HepG2 (cell line): ENCODE results near the gene GPC4.

ENCODE experiments used
- ARID2 ChIP-seq: sonication (generic); formaldehyde crosslinking; IDR thresholded peaks from 2 replicates; pipeline ENCODE4 v1.8.1; 2022; ENCODE audit warnings: mild to moderate bottlenecking, missing genetic modification reagents, borderline replicate concordance
- EHMT2 ChIP-seq: fragments of 200-600 bp; sonication (generic); IDR thresholded peaks from 2 replicates; pipeline ENCODE4 v1.7.0; 2017; ENCODE audit warnings: antibody characterized with exemption, low read depth, low read length, borderline replicate concordance
- FOSL1 ChIP-seq: sonication (generic); formaldehyde crosslinking; IDR thresholded peaks from 2 replicates; pipeline ENCODE4 v1.9.0; 2021; ENCODE audit warnings: missing genetic modification reagents, borderline replicate concordance
- PCBP1 ChIP-seq: fragments of 200-400 bp; formaldehyde crosslinking; IDR thresholded peaks from 2 replicates; pipeline ENCODE4 v1.6.1; 2017; ENCODE audit warnings: mild to moderate bottlenecking, low read depth, low read length, borderline replicate concordance
- RFX1 ChIP-seq: fragments of 450-650 bp; IDR thresholded peaks from 2 replicates; pipeline ENCODE4 v1.6.1; 2017
- YY1 ChIP-seq: IDR thresholded peaks from 2 replicates; pipeline ENCODE4 v1.6.1; 2011; ENCODE audit warnings: low read length, low read depth, moderate library complexity, mild to moderate bottlenecking; ENCODE audit not compliant: insufficient read depth, insufficient replicate concordance
- TF ChIP-seq, protein P1 (sequence below): sonication (generic); formaldehyde crosslinking; IDR thresholded peaks from 2 replicates; pipeline ENCODE4 v1.4.0; 2020; ENCODE audit warnings: missing genetic modification reagents
- TF ChIP-seq, protein P2 (sequence below): sonication (generic); formaldehyde crosslinking; IDR thresholded peaks from 2 replicates; pipeline ENCODE4; 2020; ENCODE audit warnings: missing genetic modification reagents, mild to moderate bottlenecking, borderline replicate concordance

DNA sequence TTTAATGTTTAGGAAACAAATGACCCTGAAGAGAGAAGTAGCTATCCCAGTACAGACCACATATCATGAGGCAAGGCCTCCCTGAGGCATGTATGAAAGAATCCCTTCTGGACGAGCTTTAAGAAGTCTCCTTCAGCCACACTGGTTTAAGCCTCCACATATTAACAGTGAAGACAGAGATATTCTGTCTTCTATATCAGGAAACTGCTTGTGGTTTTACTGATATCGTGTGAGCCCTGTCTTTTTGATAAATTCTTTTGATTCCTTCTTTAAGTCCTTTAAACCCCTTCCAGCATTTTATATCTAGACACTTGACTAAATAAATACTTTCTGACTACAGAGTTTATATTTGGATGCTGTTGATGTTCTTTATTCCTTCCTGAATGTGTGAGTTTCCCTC is 45.9 kb upstream of the GPC4 start:
- no peak for TF ChIP-seq FOSL1
- no peak for TF ChIP-seq YY1
- TF ChIP-seq, protein P1, sequence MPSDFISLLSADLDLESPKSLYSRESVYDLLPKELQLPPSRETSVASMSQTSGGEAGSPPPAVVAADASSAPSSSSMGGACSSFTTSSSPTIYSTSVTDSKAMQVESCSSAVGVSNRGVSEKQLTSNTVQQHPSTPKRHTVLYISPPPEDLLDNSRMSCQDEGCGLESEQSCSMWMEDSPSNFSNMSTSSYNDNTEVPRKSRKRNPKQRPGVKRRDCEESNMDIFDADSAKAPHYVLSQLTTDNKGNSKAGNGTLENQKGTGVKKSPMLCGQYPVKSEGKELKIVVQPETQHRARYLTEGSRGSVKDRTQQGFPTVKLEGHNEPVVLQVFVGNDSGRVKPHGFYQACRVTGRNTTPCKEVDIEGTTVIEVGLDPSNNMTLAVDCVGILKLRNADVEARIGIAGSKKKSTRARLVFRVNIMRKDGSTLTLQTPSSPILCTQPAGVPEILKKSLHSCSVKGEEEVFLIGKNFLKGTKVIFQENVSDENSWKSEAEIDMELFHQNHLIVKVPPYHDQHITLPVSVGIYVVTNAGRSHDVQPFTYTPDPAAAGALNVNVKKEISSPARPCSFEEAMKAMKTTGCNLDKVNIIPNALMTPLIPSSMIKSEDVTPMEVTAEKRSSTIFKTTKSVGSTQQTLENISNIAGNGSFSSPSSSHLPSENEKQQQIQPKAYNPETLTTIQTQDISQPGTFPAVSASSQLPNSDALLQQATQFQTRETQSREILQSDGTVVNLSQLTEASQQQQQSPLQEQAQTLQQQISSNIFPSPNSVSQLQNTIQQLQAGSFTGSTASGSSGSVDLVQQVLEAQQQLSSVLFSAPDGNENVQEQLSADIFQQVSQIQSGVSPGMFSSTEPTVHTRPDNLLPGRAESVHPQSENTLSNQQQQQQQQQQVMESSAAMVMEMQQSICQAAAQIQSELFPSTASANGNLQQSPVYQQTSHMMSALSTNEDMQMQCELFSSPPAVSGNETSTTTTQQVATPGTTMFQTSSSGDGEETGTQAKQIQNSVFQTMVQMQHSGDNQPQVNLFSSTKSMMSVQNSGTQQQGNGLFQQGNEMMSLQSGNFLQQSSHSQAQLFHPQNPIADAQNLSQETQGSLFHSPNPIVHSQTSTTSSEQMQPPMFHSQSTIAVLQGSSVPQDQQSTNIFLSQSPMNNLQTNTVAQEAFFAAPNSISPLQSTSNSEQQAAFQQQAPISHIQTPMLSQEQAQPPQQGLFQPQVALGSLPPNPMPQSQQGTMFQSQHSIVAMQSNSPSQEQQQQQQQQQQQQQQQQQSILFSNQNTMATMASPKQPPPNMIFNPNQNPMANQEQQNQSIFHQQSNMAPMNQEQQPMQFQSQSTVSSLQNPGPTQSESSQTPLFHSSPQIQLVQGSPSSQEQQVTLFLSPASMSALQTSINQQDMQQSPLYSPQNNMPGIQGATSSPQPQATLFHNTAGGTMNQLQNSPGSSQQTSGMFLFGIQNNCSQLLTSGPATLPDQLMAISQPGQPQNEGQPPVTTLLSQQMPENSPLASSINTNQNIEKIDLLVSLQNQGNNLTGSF (CRISPR knock-in tag) = no peak
- TF ChIP-seq, protein P2, sequence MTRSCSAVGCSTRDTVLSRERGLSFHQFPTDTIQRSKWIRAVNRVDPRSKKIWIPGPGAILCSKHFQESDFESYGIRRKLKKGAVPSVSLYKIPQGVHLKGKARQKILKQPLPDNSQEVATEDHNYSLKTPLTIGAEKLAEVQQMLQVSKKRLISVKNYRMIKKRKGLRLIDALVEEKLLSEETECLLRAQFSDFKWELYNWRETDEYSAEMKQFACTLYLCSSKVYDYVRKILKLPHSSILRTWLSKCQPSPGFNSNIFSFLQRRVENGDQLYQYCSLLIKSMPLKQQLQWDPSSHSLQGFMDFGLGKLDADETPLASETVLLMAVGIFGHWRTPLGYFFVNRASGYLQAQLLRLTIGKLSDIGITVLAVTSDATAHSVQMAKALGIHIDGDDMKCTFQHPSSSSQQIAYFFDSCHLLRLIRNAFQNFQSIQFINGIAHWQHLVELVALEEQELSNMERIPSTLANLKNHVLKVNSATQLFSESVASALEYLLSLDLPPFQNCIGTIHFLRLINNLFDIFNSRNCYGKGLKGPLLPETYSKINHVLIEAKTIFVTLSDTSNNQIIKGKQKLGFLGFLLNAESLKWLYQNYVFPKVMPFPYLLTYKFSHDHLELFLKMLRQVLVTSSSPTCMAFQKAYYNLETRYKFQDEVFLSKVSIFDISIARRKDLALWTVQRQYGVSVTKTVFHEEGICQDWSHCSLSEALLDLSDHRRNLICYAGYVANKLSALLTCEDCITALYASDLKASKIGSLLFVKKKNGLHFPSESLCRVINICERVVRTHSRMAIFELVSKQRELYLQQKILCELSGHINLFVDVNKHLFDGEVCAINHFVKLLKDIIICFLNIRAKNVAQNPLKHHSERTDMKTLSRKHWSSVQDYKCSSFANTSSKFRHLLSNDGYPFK (CRISPR knock-in tag) = no peak
- TF ChIP-seq ARID2 = no peak
- no peak for TF ChIP-seq PCBP1
- TF ChIP-seq EHMT2 = no peak
- TF ChIP-seq RFX1 = no peak
